Measurements from ENCODE around the gene USP40.

DNA sequence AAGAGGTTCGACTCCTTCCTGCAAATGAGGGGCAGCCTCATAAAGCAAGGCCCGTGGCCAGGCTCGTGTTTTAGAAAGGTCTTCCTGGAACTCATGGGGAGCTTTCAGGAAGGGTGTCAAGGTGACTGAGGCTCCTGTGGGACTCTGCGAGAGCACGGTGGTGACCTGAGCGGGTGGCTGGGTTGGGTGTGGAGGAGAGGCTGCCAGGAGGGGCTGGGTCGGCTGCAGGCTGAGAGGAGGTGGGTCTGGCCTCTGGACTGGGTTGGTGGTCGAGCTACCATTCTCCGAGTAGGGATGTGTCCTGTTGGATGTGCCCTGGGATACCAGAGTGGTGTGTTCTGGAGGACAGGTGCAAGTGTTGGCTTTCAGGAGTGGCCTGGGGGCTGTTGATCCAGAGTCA, 125.9 kb downstream of the USP40 start:
- TF ChIP-seq POLR2A (IDR thresholded peaks at IDR 0.05) = no peak
- TF ChIP-seq EP300 (IDR thresholded peaks at IDR 0.05) = no peak
- TF ChIP-seq, protein P1, sequence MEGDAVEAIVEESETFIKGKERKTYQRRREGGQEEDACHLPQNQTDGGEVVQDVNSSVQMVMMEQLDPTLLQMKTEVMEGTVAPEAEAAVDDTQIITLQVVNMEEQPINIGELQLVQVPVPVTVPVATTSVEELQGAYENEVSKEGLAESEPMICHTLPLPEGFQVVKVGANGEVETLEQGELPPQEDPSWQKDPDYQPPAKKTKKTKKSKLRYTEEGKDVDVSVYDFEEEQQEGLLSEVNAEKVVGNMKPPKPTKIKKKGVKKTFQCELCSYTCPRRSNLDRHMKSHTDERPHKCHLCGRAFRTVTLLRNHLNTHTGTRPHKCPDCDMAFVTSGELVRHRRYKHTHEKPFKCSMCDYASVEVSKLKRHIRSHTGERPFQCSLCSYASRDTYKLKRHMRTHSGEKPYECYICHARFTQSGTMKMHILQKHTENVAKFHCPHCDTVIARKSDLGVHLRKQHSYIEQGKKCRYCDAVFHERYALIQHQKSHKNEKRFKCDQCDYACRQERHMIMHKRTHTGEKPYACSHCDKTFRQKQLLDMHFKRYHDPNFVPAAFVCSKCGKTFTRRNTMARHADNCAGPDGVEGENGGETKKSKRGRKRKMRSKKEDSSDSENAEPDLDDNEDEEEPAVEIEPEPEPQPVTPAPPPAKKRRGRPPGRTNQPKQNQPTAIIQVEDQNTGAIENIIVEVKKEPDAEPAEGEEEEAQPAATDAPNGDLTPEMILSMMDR (IDR thresholded peaks at IDR 0.05) = no peak
